ENCODE results near the gene TAF15.
A peak's percentile ranks its signal among the peaks of the same experiment; 100 is the strongest.

TAF15 gene

DNA sequence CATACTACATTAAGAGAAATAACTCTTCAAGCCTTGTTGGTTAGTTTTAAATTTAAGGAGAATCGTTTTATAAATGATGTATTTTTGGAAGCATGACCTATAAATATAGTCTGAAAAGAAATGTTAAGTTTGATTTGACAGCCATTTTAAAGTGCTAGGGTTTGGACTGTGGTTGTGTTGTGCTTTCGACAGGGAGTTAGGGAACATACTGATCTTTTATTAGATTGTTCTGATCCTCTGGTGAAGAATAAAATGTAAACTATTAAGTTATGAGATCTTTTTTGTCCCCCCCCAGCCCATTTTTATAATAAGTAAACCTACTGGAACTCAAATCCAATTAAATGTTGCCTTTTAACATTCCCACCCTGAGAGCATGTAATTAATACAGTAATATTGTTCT lies 12.0 kb downstream of the TAF15 start:
- no peak for DNase-seq (ENCODE audit: low read depth)

- no peak for DNase-seq (ENCODE audit: low read depth)
Measured at GRCh38 chr17:35825206-35825605, 15.9 kb downstream of the TAF15 start.

- DNase-seq (ENCODE audit: low read depth): no peak
Measured at GRCh38 chr17:35841101-35841500, 31.8 kb downstream of the TAF15 start.

- DNase-seq (ENCODE audit: low read depth): no peak
Measured at GRCh38 chr17:35841505-35841904, 32.2 kb downstream of the TAF15 start.

DNA sequence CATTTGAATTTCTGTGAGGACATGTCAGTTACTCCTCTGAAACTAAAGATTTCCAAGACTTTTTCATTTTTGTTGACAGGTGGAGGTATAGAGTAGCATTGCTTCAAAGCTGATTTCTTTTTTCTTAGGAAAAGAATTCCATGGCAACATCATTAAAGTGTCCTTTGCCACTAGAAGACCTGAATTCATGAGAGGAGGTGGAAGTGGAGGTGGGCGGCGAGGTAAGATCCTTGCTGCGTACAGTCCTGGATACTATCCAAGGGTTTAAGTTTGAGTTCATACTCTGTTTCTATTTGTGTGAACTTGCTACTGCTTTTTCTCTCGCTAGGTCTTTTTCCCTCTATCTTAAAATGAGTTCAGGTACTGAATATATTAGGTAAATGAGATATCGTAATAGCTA lies 33.0 kb downstream of the TAF15 start:
- DNase-seq (ENCODE audit: low read depth): no peak

DNA sequence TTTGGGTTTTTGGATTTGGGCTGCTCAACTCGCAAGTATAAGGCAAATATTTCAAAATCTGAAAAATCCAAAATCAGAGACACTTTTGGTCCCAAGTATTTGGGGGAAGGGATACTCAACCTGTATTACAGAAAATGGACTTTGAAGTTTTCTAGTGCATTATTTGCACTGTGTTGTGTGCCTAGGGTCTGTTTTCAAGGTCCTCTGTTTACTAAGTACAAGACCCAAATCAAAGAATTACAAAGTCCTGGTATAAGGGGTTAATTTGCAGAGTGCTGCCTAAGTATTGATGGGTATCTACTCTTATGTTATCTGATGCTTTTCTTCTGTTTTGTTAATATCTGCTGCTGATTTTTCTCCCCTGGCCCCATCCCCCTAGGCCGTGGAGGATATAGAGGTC lies 34.4 kb downstream of the TAF15 start:
- no peak for DNase-seq (ENCODE audit: low read depth)

DNA sequence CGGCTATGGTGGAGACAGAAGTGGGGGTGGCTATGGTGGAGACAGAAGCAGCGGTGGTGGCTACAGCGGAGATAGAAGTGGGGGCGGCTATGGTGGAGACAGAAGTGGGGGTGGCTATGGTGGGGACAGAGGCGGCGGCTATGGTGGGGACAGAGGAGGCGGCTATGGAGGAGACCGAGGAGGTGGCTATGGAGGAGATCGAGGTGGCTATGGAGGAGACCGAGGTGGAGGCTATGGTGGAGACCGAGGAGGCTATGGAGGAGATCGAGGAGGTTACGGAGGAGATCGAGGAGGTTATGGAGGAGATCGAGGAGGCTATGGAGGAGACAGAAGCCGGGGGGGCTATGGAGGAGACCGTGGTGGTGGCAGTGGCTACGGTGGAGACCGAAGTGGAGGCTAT lies 35.3 kb downstream of the TAF15 start:
- no peak for DNase-seq (ENCODE audit: low read depth)

GRCh38 chr17:35846055-35846809 lies 36.9 kb downstream of the TAF15 start:
- no peak for DNase-seq (ENCODE audit: low read depth)

DNA sequence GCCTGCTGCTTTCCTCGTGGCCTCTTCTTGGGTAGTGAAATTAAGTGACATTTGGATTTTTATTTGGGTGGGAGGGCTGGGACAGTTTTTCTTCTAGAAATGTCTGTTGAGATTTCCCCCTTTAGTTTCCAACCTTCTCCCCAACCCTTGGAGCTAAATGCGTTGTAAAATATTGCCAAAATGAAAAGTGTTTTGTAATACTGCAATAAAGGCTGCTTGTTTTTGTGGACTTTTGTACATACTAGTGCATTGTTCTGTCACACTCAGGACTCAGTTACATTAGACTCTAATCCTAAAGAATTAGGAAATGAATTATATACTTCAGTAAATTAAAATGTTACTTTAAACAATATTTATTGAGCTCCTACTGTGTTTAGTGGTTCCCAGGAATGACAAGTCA lies 37.7 kb downstream of the TAF15 start:
- no peak for DNase-seq (ENCODE audit: low read depth)

GRCh38 chr17:35847633-35848373 lies 38.5 kb downstream of the TAF15 start:
- no peak for DNase-seq (ENCODE audit: low read depth)

DNA sequence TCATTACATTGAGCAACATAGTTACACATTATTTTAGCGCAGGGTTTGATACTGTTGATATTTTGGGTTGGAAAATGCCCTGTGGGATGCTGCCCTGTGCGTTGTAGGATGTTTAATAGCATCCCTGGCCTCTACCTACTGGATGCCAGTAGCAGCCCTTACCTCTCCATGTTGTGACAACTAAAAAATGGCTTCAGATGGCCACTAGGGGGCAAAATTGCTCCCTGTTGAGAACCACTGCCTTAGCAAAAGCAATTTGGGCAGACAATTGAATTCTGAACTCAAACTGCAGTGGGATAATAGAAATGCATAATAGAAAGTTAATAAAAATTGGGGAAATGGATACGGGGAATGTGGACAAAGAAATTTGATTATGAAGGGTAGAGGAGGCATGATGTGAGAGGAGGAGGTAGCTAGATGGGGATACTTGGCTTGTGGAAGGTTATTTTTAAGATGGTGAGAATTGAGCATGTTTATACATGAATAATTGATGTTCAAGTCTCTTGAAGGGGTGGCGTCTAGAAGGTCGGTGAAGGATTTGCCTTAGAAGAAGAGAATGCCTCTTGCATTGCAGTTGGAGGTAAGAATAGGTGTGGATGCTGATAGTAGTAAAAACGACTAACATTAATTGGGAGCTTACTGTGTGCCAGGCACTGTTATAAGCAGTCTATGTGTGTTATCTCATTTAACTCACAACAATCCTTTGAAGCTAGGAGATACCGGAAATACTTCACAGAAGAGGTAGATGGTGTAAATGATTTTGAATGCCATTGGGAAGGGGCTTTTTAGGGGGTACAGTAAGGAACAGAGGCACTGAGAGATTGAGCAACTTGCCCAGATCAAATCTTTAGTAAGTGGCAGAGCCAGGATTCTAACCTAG lies 40.4 kb downstream of the TAF15 start:
- DNase-seq (ENCODE audit: low read depth): peak; percentile 64

- no peak for DNase-seq (ENCODE audit: low read depth)
Measured at GRCh38 chr17:35855965-35856364, 46.7 kb downstream of the TAF15 start.

DNA sequence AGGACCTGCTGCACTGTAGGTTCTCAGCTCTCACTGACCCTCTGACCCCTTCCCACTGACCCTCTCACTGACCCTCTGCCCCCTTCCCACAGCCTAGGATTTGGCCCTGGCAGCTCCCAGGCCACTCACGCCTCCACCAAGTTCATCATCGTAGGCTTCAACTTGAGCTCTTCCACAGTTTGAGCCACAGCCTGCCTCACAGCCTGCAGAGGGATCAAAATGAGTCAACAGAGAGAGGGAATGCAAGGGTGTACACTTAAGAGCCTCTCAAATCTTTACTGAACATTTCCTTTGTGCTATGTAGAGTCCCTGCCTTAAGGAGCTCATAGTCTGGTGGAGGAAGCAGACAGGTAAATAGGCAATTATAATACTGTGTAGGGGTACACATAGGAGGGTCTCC lies 47.3 kb downstream of the TAF15 start:
- no peak for DNase-seq (ENCODE audit: low read depth)

DNA sequence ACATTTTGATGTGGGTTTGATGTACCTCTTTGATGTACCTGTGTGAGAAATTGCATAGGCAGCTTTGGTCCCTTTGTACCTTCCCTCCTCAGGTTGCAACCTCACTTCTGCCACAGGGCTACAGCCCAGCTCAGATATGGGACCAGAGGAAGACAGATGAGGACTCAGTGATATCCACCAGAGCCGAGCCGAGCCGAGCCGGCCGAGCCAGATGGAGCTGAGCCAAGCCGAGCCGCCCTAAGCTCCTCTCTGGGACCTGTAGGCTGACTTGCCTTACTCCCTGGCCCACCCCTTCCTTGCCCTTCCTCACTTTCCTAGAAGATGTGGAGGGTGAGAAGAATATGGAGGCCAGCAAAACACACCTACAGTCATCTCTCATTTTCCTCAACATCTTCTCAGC lies 55.6 kb downstream of the TAF15 start:
- no peak for DNase-seq (ENCODE audit: low read depth)

GRCh38 chr17:35865412-35866340 lies 56.4 kb downstream of the TAF15 start:
- DNase-seq (ENCODE audit: low read depth): no peak

DNA sequence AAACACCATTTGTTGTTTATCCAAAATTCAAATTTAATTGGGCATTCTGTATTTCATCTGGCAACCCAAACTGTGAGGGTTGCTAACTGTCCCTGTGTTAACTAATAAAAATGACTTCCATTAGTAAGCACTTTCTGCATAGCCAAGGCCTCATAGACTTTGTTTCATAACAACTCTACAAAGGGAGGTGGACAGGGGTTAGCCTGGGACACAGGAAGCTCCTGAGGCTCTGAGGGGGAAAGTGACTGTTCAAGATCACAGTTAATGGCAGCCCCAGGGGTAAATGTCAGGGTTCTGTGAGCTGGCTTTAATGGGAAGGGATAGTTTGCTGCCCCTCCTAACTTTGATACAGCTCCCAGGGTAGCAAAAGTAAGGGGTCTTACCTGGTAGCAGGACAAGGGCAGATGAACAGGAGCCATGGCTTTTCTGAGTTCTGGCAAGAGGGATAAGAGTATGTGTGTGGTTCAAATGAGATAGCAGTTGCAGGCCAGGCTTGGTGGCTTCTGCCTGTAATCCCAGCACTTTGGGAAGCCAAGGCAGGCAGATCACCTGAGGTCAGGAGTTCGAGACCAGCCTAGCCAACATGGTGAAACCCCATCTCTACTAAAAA lies 57.2 kb downstream of the TAF15 start:
- DNase-seq (ENCODE audit: low read depth): no peak

GRCh38 chr17:35867574-35867973 lies 58.3 kb downstream of the TAF15 start:
- DNase-seq (ENCODE audit: low read depth): no peak

GRCh38 chr17:35868737-35869136 lies 59.5 kb downstream of the TAF15 start, which contains the start of gene HEATR9:
TSS of gene HEATR9 (minus strand) at chr17:35868891. CDS start at chr17:35868742, 149 bp downstream.
- no peak for DNase-seq (ENCODE audit: low read depth)

DNA sequence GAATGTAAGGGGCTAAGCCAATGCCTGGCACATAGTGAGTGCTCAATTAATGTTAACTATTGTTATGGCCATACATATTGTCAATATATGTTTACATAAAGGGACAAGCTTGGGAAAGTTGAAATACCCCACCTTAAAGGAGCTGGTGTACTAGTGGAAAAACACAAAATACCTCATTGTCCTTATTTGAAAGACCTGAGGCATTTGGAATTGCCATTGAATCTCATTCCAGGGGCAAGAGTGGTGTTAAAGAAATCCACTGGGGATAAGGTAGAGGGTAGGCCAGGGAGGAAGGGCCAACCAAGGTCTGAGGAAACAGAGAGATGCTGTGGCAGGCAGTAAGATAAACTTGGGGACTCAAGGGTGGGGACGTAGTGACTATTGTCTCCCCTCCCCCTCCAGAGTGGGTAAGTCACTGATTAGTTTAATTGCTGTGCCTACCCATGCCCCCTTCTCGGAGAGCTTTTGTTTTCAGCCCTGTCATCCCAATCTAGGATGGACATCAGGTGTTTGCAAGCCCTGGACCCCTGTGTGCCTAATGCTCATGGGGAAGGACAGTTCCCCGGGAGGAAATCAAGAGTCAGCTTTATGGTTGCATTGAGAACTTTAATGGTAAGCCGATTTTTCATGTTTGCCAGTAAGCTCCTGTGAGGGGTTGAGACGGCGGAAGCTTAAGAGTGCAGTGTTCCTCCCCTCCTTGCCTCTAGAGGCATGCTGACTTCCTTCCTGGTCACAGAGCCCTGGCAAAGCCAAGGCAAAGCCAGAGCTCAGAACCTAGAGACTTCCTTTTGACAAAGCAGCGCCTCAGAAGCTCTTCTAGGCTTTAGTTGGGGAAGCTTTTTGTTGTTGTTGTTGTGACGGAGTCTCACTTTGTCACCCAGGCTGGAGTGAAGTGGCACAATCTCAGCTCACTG lies 61.9 kb downstream of the TAF15 start:
- DNase-seq (ENCODE audit: low read depth): no peak

Data from activated gamma-delta T cell treated with anti-CD3 and anti-CD28 coated beads, Interleukin-2, amount 50 U/mL, for 16 hours (primary cell).